K562 (cell line): ENCODE data around the gene TP53I13. TPM values are rescaled to one million over a fixed set of nuclear protein-coding genes. Genes with fewer than 3 reads are reported as not detected.

Source experiments
- BRD9 ChIP-seq: fragments of 450-650 bp; IDR thresholded peaks from 2 replicates; pipeline ENCODE4 v1.6.1; 2018; ENCODE audit warnings: low read depth; ENCODE audit not compliant: partially characterized antibody
- CEBPZ ChIP-seq: fragments of 150-350 bp; IDR thresholded peaks from 2 replicates; pipeline ENCODE4 v1.6.1; 2014; ENCODE audit warnings: low read depth, mild to moderate bottlenecking, low read length, borderline replicate concordance
- E2F3 ChIP-seq: fragments of 250-450 bp; sonication (Bioruptor Pico); IDR thresholded peaks from 2 replicates; pipeline ENCODE4 v1.4.0; 2020; ENCODE audit warnings: mild to moderate bottlenecking
- GATA2 ChIP-seq: sonication (generic); formaldehyde crosslinking; IDR thresholded peaks from 2 replicates; pipeline ENCODE4 v1.4.0; 2020; ENCODE audit warnings: mild to moderate bottlenecking, missing genetic modification reagents
- GTF2A2 ChIP-seq: IDR thresholded peaks from 2 replicates; pipeline ENCODE4 v1.6.1; 2016; ENCODE audit warnings: mild to moderate bottlenecking, missing genetic modification characterization, missing compliant biosample characterization
- GTF2E2 ChIP-seq: fragments of 200-800 bp; sonication (Bioruptor generic); IDR thresholded peaks from 2 replicates; pipeline ENCODE4 v1.6.1; 2016; ENCODE audit warnings: missing genetic modification characterization, missing compliant biosample characterization
- HDGF ChIP-seq: fragments of 450-650 bp; IDR thresholded peaks from 2 replicates; pipeline ENCODE4 v1.6.1; 2016
- KAT2B ChIP-seq: IDR thresholded peaks from one replicate; pipeline ENCODE4 v1.6.1; 2012; ENCODE audit warnings: low read depth, mild to moderate bottlenecking, control low read depth, inconsistent platforms, low read length, moderate library complexity
- MTA1 ChIP-seq: fragments of 450-650 bp; IDR thresholded peaks from 2 replicates; pipeline ENCODE4 v1.6.1; 2017; ENCODE audit warnings: borderline replicate concordance
- NFIC ChIP-seq: fragments of 450-650 bp; IDR thresholded peaks from 2 replicates; pipeline ENCODE4 v1.6.1; 2017; ENCODE audit warnings: mild to moderate bottlenecking, inconsistent platforms
- RAD51 ChIP-seq: fragments of 450-650 bp; IDR thresholded peaks from 2 replicates; pipeline ENCODE4 v1.7.1; 2016; ENCODE audit warnings: low read depth, mild to moderate bottlenecking, borderline replicate concordance
- SIN3B ChIP-seq: fragments of 450-650 bp; IDR thresholded peaks from 2 replicates; pipeline ENCODE4 v1.6.1; 2017; ENCODE audit warnings: low read depth, mild to moderate bottlenecking, moderate library complexity
- SMARCA4 ChIP-seq: fragments of 450-650 bp; IDR thresholded peaks from 2 replicates; pipeline ENCODE4 v1.6.1; 2016
- ZNF143 ChIP-seq: sonication (generic); formaldehyde crosslinking; IDR thresholded peaks from 2 replicates; pipeline ENCODE4 v1.9.0; 2022; ENCODE audit warnings: mild to moderate bottlenecking, missing genetic modification reagents
- ZNF175 ChIP-seq: fragments of 200-800 bp; sonication (Bioruptor generic); IDR thresholded peaks from 2 replicates; pipeline ENCODE4 v1.6.1; 2016; ENCODE audit warnings: low read depth, mild to moderate bottlenecking, missing genetic modification characterization, missing compliant biosample characterization
- ZNF217 ChIP-seq: sonication (generic); formaldehyde crosslinking; IDR thresholded peaks from 2 replicates; pipeline ENCODE4 v1.8.0; 2022; ENCODE audit warnings: mild to moderate bottlenecking, missing genetic modification reagents
- ZNF232 ChIP-seq: sonication (generic); formaldehyde crosslinking; IDR thresholded peaks from 2 replicates; pipeline ENCODE4 v1.8.0; 2022; ENCODE audit warnings: mild to moderate bottlenecking, missing genetic modification reagents
- ZNF655 ChIP-seq: fragments of 250-450 bp; sonication (Bioruptor Pico); IDR thresholded peaks from 2 replicates; pipeline ENCODE4 v1.5.0; 2021
- polyA plus RNA-seq, 8 experiments: library from polyadenylated mRNA; depleted of rRNA in 4 of 8; stranded (reverse) in 5 of 8; unstranded in 3 of 8; fragments of >200 nt; fragmentation: Nextera tagmentation in 2 of 8; fragmentation: Illumina TruSeq in 1 of 8; extraction: Ambion mirVana in 2 of 8; extraction: Trizol in 1 of 8; gene quantifications; 2 replicates each; pipeline versions ENCODE4 v1.2.1 to v1.2.3, GENCODE V29; 2011 to 2014; ENCODE audit warnings: inconsistent platforms in 1 of 8, missing spikeins in 1 of 8
- total RNA-seq, 7 experiments: library from RNA; depleted of rRNA in 6 of 7; stranded (reverse); fragments of >200 nt in 6 of 7; fragmentation: Illumina TruSeq in 2 of 7; extraction: Trizol in 2 of 7; gene quantifications; 2 replicates each; pipeline versions ENCODE4 v1.2.1 to v1.2.3, GENCODE V29; 2011 to 2021; ENCODE audit warnings: low replicate concordance in 1 of 7
- TF ChIP-seq, protein P1 (sequence below): fragments of 250-450 bp; sonication (Bioruptor Pico); IDR thresholded peaks from 2 replicates; pipeline ENCODE4 v1.8.0; 2022; ENCODE audit warnings: moderate library complexity, mild to moderate bottlenecking, inconsistent platforms
- TF ChIP-seq, protein P2 (sequence below): fragments of 450-650 bp; IDR thresholded peaks from 2 replicates; pipeline ENCODE4 v1.6.1; 2017; ENCODE audit warnings: antibody characterized with exemption, mild to moderate bottlenecking

The TP53I13 gene
- total and polyA plus RNA-seq, 9 of the 15 experiments (the other 6 are each of a cell fraction or from before 2014, with no cell fraction given): 0.08 to 28.3 (median 9.1) TPM

DNA sequence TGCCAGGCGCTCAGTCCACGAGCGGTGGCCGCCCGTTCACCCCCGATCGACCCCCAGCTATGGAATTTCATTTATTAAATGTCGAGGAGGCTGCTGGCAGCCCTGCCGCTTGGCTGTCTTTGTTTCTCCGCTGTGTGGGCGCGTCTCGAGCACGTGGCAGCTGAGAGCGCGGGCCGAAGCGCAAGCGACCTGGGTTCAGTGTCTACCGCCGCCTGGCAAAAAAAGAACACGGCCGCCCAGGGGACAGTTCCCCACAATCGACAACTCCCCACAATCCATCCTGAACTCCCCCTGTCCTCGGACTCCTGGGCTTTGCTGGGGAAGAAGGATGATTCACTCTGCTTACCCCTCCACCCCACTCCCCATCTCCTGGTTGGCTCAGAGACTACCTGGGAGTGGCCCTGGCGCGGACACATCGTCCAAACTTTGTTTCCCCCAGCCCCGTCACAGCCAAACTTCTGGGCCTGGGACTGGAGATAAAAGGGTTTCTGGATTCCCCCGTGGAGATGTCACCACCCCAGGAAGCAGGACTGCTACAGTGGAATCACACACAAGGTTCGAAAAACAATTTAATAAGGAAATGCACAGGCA, 22.7 kb downstream of the TP53I13 start (continued):
- TF ChIP-seq CEBPZ: no peak
- TF ChIP-seq, protein P1, sequence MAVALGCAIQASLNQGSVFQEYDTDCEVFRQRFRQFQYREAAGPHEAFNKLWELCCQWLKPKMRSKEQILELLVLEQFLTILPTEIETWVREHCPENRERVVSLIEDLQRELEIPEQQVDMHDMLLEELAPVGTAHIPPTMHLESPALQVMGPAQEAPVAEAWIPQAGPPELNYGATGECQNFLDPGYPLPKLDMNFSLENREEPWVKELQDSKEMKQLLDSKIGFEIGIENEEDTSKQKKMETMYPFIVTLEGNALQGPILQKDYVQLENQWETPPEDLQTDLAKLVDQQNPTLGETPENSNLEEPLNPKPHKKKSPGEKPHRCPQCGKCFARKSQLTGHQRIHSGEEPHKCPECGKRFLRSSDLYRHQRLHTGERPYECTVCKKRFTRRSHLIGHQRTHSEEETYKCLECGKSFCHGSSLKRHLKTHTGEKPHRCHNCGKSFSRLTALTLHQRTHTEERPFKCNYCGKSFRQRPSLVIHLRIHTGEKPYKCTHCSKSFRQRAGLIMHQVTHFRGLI (CRISPR knock-in tag): no peak
- TF ChIP-seq, protein P2, sequence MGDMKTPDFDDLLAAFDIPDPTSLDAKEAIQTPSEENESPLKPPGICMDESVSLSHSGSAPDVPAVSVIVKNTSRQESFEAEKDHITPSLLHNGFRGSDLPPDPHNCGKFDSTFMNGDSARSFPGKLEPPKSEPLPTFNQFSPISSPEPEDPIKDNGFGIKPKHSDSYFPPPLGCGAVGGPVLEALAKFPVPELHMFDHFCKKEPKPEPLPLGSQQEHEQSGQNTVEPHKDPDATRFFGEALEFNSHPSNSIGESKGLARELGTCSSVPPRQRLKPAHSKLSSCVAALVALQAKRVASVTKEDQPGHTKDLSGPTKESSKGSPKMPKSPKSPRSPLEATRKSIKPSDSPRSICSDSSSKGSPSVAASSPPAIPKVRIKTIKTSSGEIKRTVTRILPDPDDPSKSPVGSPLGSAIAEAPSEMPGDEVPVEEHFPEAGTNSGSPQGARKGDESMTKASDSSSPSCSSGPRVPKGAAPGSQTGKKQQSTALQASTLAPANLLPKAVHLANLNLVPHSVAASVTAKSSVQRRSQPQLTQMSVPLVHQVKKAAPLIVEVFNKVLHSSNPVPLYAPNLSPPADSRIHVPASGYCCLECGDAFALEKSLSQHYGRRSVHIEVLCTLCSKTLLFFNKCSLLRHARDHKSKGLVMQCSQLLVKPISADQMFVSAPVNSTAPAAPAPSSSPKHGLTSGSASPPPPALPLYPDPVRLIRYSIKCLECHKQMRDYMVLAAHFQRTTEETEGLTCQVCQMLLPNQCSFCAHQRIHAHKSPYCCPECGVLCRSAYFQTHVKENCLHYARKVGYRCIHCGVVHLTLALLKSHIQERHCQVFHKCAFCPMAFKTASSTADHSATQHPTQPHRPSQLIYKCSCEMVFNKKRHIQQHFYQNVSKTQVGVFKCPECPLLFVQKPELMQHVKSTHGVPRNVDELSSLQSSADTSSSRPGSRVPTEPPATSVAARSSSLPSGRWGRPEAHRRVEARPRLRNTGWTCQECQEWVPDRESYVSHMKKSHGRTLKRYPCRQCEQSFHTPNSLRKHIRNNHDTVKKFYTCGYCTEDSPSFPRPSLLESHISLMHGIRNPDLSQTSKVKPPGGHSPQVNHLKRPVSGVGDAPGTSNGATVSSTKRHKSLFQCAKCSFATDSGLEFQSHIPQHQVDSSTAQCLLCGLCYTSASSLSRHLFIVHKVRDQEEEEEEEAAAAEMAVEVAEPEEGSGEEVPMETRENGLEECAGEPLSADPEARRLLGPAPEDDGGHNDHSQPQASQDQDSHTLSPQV: 0 out of 2 replicates have a peak, but pooled peaks have one; percentile 56
- no peak for TF ChIP-seq ZNF217 (CRISPR knock-in tag)
- no peak for TF ChIP-seq ZNF143 (CRISPR knock-in tag)
- TF ChIP-seq SIN3B: no peak
- peak; percentile 29; the same call in 1 of the 2 replicates for TF ChIP-seq MTA1
- no peak for TF ChIP-seq NFIC
- no peak for TF ChIP-seq RAD51
- TF ChIP-seq E2F3 (CRISPR knock-in tag): no peak
- TF ChIP-seq KAT2B: no peak
- no peak for TF ChIP-seq GATA2 (CRISPR knock-in tag)
- TF ChIP-seq SMARCA4: 0 out of 2 replicates have a peak, but pooled peaks have one; percentile 58
- TF ChIP-seq ZNF175 (CRISPR knock-in tag): no peak
- no peak for TF ChIP-seq GTF2E2
- TF ChIP-seq HDGF: no peak
- peak; percentile 72 for TF ChIP-seq BRD9
- no peak for TF ChIP-seq GTF2A2 (tag)
- TF ChIP-seq ZNF232 (CRISPR knock-in tag): no peak
- TF ChIP-seq ZNF655: no peak
